ENCODE results near the gene TRIM44.

Gene TRIM44

DNA sequence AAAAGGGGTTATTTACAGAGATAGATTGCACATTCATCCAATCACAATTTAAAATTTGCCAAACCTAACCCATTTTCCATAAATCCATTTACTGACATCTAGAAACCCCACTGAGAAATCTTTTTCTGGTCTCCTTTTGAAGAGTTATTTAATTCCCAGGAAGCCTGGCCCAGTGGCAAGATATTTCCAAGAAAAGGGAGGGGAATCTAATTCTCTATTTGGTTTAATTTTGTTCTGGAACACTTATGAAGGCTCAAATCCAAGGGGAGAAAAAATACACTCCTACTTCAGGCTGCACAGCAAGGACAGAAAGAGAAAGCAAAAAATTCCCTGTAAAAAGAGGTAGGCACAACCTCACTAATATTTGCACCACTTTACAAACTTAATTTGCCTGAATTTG, 193.1 kb downstream of the TRIM44 start:
- H3K9me2 ChIP-seq (ENCODE audit: low read depth, low read length), result no peaks in the 10 kb centered on the region
- no peak overlapping the region for H3K4me3 ChIP-seq (ENCODE audit: low read depth, low read length, poor library complexity, severe bottlenecking)
- no peak overlapping the region for H3K9ac ChIP-seq (ENCODE audit: low read length)
- no peak overlapping the region for H3K4me2 ChIP-seq (ENCODE audit: low read length)
- H3F3A ChIP-seq (ENCODE audit: insufficient read depth, low read length), result no peaks in the 10 kb centered on the region
- H3K4me1 ChIP-seq (ENCODE audit: insufficient read depth, low read length, severe bottlenecking), result no peaks in the 10 kb centered on the region
- H3K9me3 ChIP-seq (ENCODE audit: low read length), result no peaks in the 10 kb centered on the region
- no peak overlapping the region for H3K27ac ChIP-seq (ENCODE audit: low read depth, low read length, poor library complexity, severe bottlenecking)
- H3K27me3 ChIP-seq (ENCODE audit: insufficient read depth, low read length), result 0 out of 2 replicates have a peak, but pooled peaks cover 5% of the 10 kb centered on the region
- no peaks in the 10 kb centered on the region for H3K79me2 ChIP-seq (ENCODE audit: insufficient read depth, low read length)
- no peak overlapping the region for H2AFZ ChIP-seq (ENCODE audit: low read length)
- TF ChIP-seq CTCF (IDR thresholded peaks at IDR 0.05; ENCODE audit: low read length) (no peak), EZH2 (IDR thresholded peaks at IDR 0.05; ENCODE audit: borderline replicate concordance, low read length) (no peak)
- H3K36me3 ChIP-seq (ENCODE audit: insufficient read depth, low read length), result no peaks in the 10 kb centered on the region
- no peaks in the 10 kb centered on the region for H4K20me1 ChIP-seq (ENCODE audit: insufficient read depth, low read length)

GRCh38 chr11:35856259-35856658, 193.7 kb downstream of the TRIM44 start:
- no peaks in the 10 kb centered on the region for H3F3A ChIP-seq (ENCODE audit: insufficient read depth, low read length)
- no peak overlapping the region for H3K4me3 ChIP-seq (ENCODE audit: low read depth, low read length, poor library complexity, severe bottlenecking)
- no peaks in the 10 kb centered on the region for H3K36me3 ChIP-seq (ENCODE audit: insufficient read depth, low read length)
- no peaks in the 10 kb centered on the region for H3K4me1 ChIP-seq (ENCODE audit: insufficient read depth, low read length, severe bottlenecking)
- 0 out of 2 replicates have a peak, but pooled peaks cover 5% of the 10 kb centered on the region for H3K27me3 ChIP-seq (ENCODE audit: insufficient read depth, low read length)
- H4K20me1 ChIP-seq (ENCODE audit: insufficient read depth, low read length), result no peaks in the 10 kb centered on the region
- no peaks in the 10 kb centered on the region for H3K9me2 ChIP-seq (ENCODE audit: low read depth, low read length)
- H3K4me2 ChIP-seq (ENCODE audit: low read length), result no peak overlapping the region
- no peaks in the 10 kb centered on the region for H3K79me2 ChIP-seq (ENCODE audit: insufficient read depth, low read length)
- TF ChIP-seq EZH2 (IDR thresholded peaks at IDR 0.05; ENCODE audit: borderline replicate concordance, low read length) (no peak), CTCF (IDR thresholded peaks at IDR 0.05; ENCODE audit: low read length) (no peak)
- no peak overlapping the region for H3K9ac ChIP-seq (ENCODE audit: low read length)
- no peaks in the 10 kb centered on the region for H3K9me3 ChIP-seq (ENCODE audit: low read length)
- no peak overlapping the region for H3K27ac ChIP-seq (ENCODE audit: low read depth, low read length, poor library complexity, severe bottlenecking)
- no peak overlapping the region for H2AFZ ChIP-seq (ENCODE audit: low read length)

- no peaks in the 10 kb centered on the region for H3K9me2 ChIP-seq (ENCODE audit: low read depth, low read length)
- no peaks in the 10 kb centered on the region for H3K79me2 ChIP-seq (ENCODE audit: insufficient read depth, low read length)
- no peak overlapping the region for H2AFZ ChIP-seq (ENCODE audit: low read length)
- no peak overlapping the region for H3K4me3 ChIP-seq (ENCODE audit: low read depth, low read length, poor library complexity, severe bottlenecking)
- H4K20me1 ChIP-seq (ENCODE audit: insufficient read depth, low read length), result no peaks in the 10 kb centered on the region
- TF ChIP-seq CTCF (IDR thresholded peaks at IDR 0.05; ENCODE audit: low read length) (no peak), EZH2 (IDR thresholded peaks at IDR 0.05; ENCODE audit: borderline replicate concordance, low read length) (no peak)
- H3K36me3 ChIP-seq (ENCODE audit: insufficient read depth, low read length), result no peaks in the 10 kb centered on the region
- no peaks in the 10 kb centered on the region for H3F3A ChIP-seq (ENCODE audit: insufficient read depth, low read length)
- H3K4me1 ChIP-seq (ENCODE audit: insufficient read depth, low read length, severe bottlenecking), result no peaks in the 10 kb centered on the region
- no peaks in the 10 kb centered on the region for H3K9me3 ChIP-seq (ENCODE audit: low read length)
- H3K9ac ChIP-seq (ENCODE audit: low read length), result no peak overlapping the region
- no peak overlapping the region for H3K4me2 ChIP-seq (ENCODE audit: low read length)
- H3K27ac ChIP-seq (ENCODE audit: low read depth, low read length, poor library complexity, severe bottlenecking), result no peak overlapping the region
- 0 out of 2 replicates have a peak, but pooled peaks cover under 1% of the 10 kb centered on the region for H3K27me3 ChIP-seq (ENCODE audit: insufficient read depth, low read length)
Observed at GRCh38 chr11:35856756-35857155, 194.2 kb downstream of the TRIM44 start.

All from OCI-LY1 (cell line).